ENCODE results near the gene TMEM185B. TPM values are rescaled to one million over a fixed set of nuclear protein-coding genes. Genes with fewer than 3 reads are reported as not detected.
A peak's percentile ranks its signal among the peaks of the same experiment; 100 is the strongest.

Gene TMEM185B
- total and polyA plus RNA-seq, 10 of the 15 experiments (the other 5 are each of a cell fraction or from before 2014, with no cell fraction given): 2.4 to 20.9 (median 14.5) TPM

DNA sequence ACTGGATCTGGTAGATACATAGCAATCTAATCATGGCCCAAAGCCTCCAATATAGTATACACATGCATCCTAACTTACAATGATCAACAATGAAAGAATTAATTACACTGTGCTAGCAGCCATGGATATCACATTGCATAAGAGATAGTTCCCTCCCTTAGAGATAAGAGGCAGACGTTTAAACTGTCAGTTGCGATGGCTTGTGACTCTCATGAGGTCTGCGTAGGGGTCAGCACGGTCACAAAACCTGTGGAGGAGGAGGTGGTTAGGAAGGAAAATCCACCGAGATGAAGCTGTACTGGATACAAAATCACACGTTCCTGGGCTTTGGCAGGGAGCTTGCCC is 28.7 kb upstream of the TMEM185B start:
- Histone ChIP-seq H3K36me3 (ENCODE audit: control insufficient read depth in 2 of 2, insufficient read depth in 2 of 2, low read length in 1 of 2) (no peaks in the 10 kb centered on the region), H2AFZ (ENCODE audit: control insufficient read depth, low read depth, low read length) (peak overlapping the region; percentile 67), H3K4me3 (peak overlapping the region; percentile 91; the same call in 1 of the 2 replicates), H3K79me2 (ENCODE audit: control insufficient read depth, insufficient read depth, low read length) (peaks cover 32% of the 10 kb centered on the region), H3K27me3 (replicated peaks in 1 of 2; ENCODE audit: control insufficient read depth in 2 of 2, insufficient read depth in 2 of 2, low read length in 1 of 2) (no peaks in the 10 kb centered on the region), H3K4me2 (ENCODE audit: control insufficient read depth, insufficient read depth) (peak overlapping the region; percentile 94), H3K9ac (ENCODE audit: control insufficient read depth, insufficient read depth, low read length) (peak overlapping the region; percentile 71), H3K27ac (ENCODE audit: control insufficient read depth, insufficient read depth) (no peak overlapping the region), H3K9me3 (replicated peaks; ENCODE audit: control insufficient read depth, insufficient read depth, low read length) (peaks cover 3% of the 10 kb centered on the region; the same call in 1 of the 3 replicates), H3K4me1 (ENCODE audit: control insufficient read depth, insufficient read depth, low read length) (peaks cover 7% of the 10 kb centered on the region; the same call in 1 of the 2 replicates), H4K20me1 (ENCODE audit: control insufficient read depth, insufficient read depth) (no peaks in the 10 kb centered on the region)
- in situ Hi-C loops (cut with MboI) (no loop called here), intact Hi-C loops (cut with micrococcal nuclease; ENCODE audit: unreplicated experiment) (loop anchor here (1.0 to 2.0 kb wide), 4 partner anchors 21 to 61 kb away; partner anchors contain the start of gene TMEM185B)
- WGBS (ENCODE audit: insufficient coverage, insufficient replicate concordance, low lambda C conversion rate, missing lambda C conversion rate): 41% methylated on average over 6 of the region's 6 CpGs
- TF ChIP-seq, protein P1, sequence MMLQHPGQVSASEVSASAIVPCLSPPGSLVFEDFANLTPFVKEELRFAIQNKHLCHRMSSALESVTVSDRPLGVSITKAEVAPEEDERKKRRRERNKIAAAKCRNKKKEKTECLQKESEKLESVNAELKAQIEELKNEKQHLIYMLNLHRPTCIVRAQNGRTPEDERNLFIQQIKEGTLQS (IDR thresholded peaks at IDR 0.05; ENCODE audit: borderline replicate concordance, extremely low read depth, low read depth, low read length): no peak
- no peak for TF ChIP-seq ZNF24 (IDR thresholded peaks at IDR 0.05)
- TF ChIP-seq MYC (IDR thresholded peaks at IDR 0.05; ENCODE audit: insufficient read depth, insufficient read length, insufficient replicate concordance, low read length, severe bottlenecking): no peak
- TF ChIP-seq CREB1 (IDR thresholded peaks at IDR 0.05; ENCODE audit: low read depth): no peak
- TF ChIP-seq ZSCAN29 (IDR thresholded peaks at IDR 0.05): no peak
- no peak for TF ChIP-seq NR2C2 (IDR thresholded peaks at IDR 0.05; ENCODE audit: borderline replicate concordance, control insufficient read depth, insufficient read length, low read depth)
- TF ChIP-seq, protein P2, sequence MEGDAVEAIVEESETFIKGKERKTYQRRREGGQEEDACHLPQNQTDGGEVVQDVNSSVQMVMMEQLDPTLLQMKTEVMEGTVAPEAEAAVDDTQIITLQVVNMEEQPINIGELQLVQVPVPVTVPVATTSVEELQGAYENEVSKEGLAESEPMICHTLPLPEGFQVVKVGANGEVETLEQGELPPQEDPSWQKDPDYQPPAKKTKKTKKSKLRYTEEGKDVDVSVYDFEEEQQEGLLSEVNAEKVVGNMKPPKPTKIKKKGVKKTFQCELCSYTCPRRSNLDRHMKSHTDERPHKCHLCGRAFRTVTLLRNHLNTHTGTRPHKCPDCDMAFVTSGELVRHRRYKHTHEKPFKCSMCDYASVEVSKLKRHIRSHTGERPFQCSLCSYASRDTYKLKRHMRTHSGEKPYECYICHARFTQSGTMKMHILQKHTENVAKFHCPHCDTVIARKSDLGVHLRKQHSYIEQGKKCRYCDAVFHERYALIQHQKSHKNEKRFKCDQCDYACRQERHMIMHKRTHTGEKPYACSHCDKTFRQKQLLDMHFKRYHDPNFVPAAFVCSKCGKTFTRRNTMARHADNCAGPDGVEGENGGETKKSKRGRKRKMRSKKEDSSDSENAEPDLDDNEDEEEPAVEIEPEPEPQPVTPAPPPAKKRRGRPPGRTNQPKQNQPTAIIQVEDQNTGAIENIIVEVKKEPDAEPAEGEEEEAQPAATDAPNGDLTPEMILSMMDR (IDR thresholded peaks at IDR 0.05 in 2 of 3, conservative IDR thresholded peaks at IDR 0.05 in 1 of 3; ENCODE audit: control insufficient read depth in 2 of 3, extremely low read depth in 1 of 3, insufficient read depth in 1 of 3, low read depth in 3 of 3, low read length in 3 of 3): no peak
- TF ChIP-seq, protein P3, sequence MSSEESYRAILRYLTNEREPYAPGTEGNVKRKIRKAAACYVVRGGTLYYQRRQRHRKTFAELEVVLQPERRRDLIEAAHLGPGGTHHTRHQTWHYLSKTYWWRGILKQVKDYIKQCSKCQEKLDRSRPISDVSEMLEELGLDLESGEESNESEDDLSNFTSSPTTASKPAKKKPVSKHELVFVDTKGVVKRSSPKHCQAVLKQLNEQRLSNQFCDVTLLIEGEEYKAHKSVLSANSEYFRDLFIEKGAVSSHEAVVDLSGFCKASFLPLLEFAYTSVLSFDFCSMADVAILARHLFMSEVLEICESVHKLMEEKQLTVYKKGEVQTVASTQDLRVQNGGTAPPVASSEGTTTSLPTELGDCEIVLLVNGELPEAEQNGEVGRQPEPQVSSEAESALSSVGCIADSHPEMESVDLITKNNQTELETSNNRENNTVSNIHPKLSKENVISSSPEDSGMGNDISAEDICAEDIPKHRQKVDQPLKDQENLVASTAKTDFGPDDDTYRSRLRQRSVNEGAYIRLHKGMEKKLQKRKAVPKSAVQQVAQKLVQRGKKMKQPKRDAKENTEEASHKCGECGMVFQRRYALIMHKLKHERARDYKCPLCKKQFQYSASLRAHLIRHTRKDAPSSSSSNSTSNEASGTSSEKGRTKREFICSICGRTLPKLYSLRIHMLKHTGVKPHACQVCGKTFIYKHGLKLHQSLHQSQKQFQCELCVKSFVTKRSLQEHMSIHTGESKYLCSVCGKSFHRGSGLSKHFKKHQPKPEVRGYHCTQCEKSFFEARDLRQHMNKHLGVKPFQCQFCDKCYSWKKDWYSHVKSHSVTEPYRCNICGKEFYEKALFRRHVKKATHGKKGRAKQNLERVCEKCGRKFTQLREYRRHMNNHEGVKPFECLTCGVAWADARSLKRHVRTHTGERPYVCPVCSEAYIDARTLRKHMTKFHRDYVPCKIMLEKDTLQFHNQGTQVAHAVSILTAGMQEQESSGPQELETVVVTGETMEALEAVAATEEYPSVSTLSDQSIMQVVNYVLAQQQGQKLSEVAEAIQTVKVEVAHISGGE (CRISPR knock-in tag; IDR thresholded peaks at IDR 0.05): no peak
- no peak for TF ChIP-seq ESRRA (IDR thresholded peaks at IDR 0.05; ENCODE audit: low read length)
- no peak for TF ChIP-seq JUND (IDR thresholded peaks at IDR 0.05; ENCODE audit: low read depth, low read length)
- no peak for TF ChIP-seq SUPT20H (IDR thresholded peaks at IDR 0.05; ENCODE audit: borderline replicate concordance, control insufficient read depth, low read depth, low read length)
- no peak for DNase-seq (ENCODE audit: low read depth, low spot score)
- TSS peak; percentile 84 for BruUV-seq (replicated peaks)
- RAD21 ChIA-PET (ENCODE audit: unreplicated experiment): interaction anchor here (0.7 to 3.7 kb wide), 13 partner anchors 9 to 492 kb away, joined by 3 to 53 read pairs (median 4); partner anchors contain the start of genes PTPN4 and TMEM185B
- POLR2A ChIA-PET: interaction anchor here (0.6 to 2.6 kb wide), 9 partner anchors 12 to 492 kb away, joined by 3 to 22 read pairs (median 4); partner anchors contain the start of genes PTPN4 and TMEM185B
- no peak for FAIRE-seq
- CTCF ChIA-PET: interaction anchor here (0.6 to 5.0 kb wide), 13 partner anchors 9 to 204 kb away, joined by 3 to 33 read pairs (median 4); no protein-coding TSS in a partner anchor
- ATAC-seq: no peak
- SMC1A ChIA-PET (ENCODE audit: uncharacterized antibody, unreplicated experiment): interaction anchor here (0.5 to 4.0 kb wide), 16 partner anchors 9 to 91 kb away, joined by 3 to 35 read pairs (median 4); no protein-coding TSS in a partner anchor

Measured in GM12878 (cell line).